ENCODE results near the gene STK39.

STK39 gene

GRCh38 chr2:167953776-167954175 is 293.6 kb downstream of the STK39 start:
- DNase-seq (ENCODE audit: low spot score), result no peak

GRCh38 chr2:167950571-167950970 is 296.8 kb downstream of the STK39 start:
- DNase-seq (ENCODE audit: low spot score), result no peak

GRCh38 chr2:167946441-167946841 is 301.0 kb downstream of the STK39 start:
- DNase-seq (ENCODE audit: low spot score), result no peak

GRCh38 chr2:167945660-167946368 is 301.6 kb downstream of the STK39 start:
- DNase-seq (ENCODE audit: low spot score), result no peak

GRCh38 chr2:167944825-167945659 is 302.4 kb downstream of the STK39 start:
- DNase-seq (ENCODE audit: low spot score), result no peak

GRCh38 chr2:167943897-167944296 is 303.5 kb downstream of the STK39 start:
- no peak for DNase-seq (ENCODE audit: low spot score)

- no peak for DNase-seq (ENCODE audit: low spot score)
Measured at GRCh38 chr2:167943368-167943767, 304.0 kb downstream of the STK39 start.

GRCh38 chr2:167942366-167943081 is 304.9 kb downstream of the STK39 start:
- no peak for DNase-seq (ENCODE audit: low spot score)

GRCh38 chr2:167941604-167942003 is 305.8 kb downstream of the STK39 start:
- no peak for DNase-seq (ENCODE audit: low spot score)

GRCh38 chr2:167940734-167941507 is 306.5 kb downstream of the STK39 start:
- DNase-seq (ENCODE audit: low spot score), result no peak

GRCh38 chr2:167940346-167940725 is 307.1 kb downstream of the STK39 start:
- no peak for DNase-seq (ENCODE audit: low spot score)

GRCh38 chr2:167939514-167940345 is 307.7 kb downstream of the STK39 start:
- no peak for DNase-seq (ENCODE audit: low spot score)

GRCh38 chr2:167937403-167937802 is 310.0 kb downstream of the STK39 start:
- no peak for DNase-seq (ENCODE audit: low spot score)

- no peak for DNase-seq (ENCODE audit: low spot score)
Measured at GRCh38 chr2:167935803-167936110, 311.6 kb downstream of the STK39 start.

- no peak for DNase-seq (ENCODE audit: low spot score)
Measured at GRCh38 chr2:167933097-167933814, 314.1 kb downstream of the STK39 start.

GRCh38 chr2:167932123-167932693 is 315.2 kb downstream of the STK39 start:
- no peak for DNase-seq (ENCODE audit: low spot score)

- no peak for DNase-seq (ENCODE audit: low spot score)
Measured at GRCh38 chr2:167929484-167929883, 317.9 kb downstream of the STK39 start.

- DNase-seq (ENCODE audit: low spot score), result no peak
Measured at GRCh38 chr2:167928434-167928833, 319.0 kb downstream of the STK39 start.

- no peak for DNase-seq (ENCODE audit: low spot score)
Measured at GRCh38 chr2:167925758-167926157, 321.6 kb downstream of the STK39 start.

GRCh38 chr2:167924556-167924955 is 322.8 kb downstream of the STK39 start:
- no peak for DNase-seq (ENCODE audit: low spot score)
